Mesendoderm (in vitro differentiated cells): ENCODE results near the gene TMEM223.
"Not testable (repeated sequence)": the region's sequence is repeated elsewhere in the genome, so short reads cannot be mapped to it uniquely, and the experiment has no call there.

Experiments
- DNase-seq: peaks from one replicate; pipeline ENCODE4 v3.0.0; 2013
- H2AK5ac ChIP-seq: 2 replicates; pipeline ENCODE4 v1.6.1; 2013; ENCODE audit warnings: low read length, inconsistent platforms
- H2BK120ac ChIP-seq: 2 replicates; pipeline ENCODE4 v1.6.1; 2013; ENCODE audit warnings: low read depth, mild to moderate bottlenecking, low read length, moderate library complexity, mixed read lengths
- H2BK15ac ChIP-seq: replicated peaks from 2 replicates; pipeline ENCODE4 v1.6.1; 2013; ENCODE audit warnings: low read depth, mild to moderate bottlenecking, moderate library complexity
- H2BK5ac ChIP-seq: 2 replicates; pipeline ENCODE4 v1.6.1; 2013; ENCODE audit warnings: low read length, inconsistent platforms
- H3K18ac ChIP-seq: 2 replicates; pipeline ENCODE4 v1.6.1; 2013; ENCODE audit warnings: mild to moderate bottlenecking, low read length, mixed read lengths
- H3K23ac ChIP-seq: one replicate; pipeline ENCODE4 v1.6.1; 2013; ENCODE audit warnings: low read length
- H3K27ac ChIP-seq: 2 replicates; pipeline ENCODE4 v1.5.1; 2013; ENCODE audit warnings: low read depth, mild to moderate bottlenecking, inconsistent platforms, low read length, moderate library complexity
- H3K27me3 ChIP-seq: 2 replicates; pipeline ENCODE4 v1.6.1; 2013; ENCODE audit warnings: low read length, control low read depth, mild to moderate bottlenecking, inconsistent platforms; ENCODE audit not compliant: insufficient read depth, poor library complexity
- H3K36me3 ChIP-seq: 2 replicates; pipeline ENCODE4 v1.6.1; 2013; ENCODE audit warnings: low read length, inconsistent platforms; ENCODE audit not compliant: control insufficient read depth, insufficient read depth
- H3K4ac ChIP-seq: one replicate; pipeline ENCODE4 v1.6.1; 2013; ENCODE audit warnings: low read depth, mild to moderate bottlenecking, low read length, moderate library complexity
- H3K4me1 ChIP-seq: 2 replicates; pipeline ENCODE4 v1.6.1; 2013; ENCODE audit warnings: low read depth, low read length, inconsistent platforms; ENCODE audit not compliant: control insufficient read depth
- H3K4me2 ChIP-seq: 2 replicates; pipeline ENCODE4 v1.6.1; 2013; ENCODE audit warnings: low read length
- H3K4me3 ChIP-seq: 2 replicates; pipeline ENCODE4 v1.5.1; 2013; ENCODE audit warnings: mild to moderate bottlenecking, low read length
- H3K56ac ChIP-seq: one replicate; pipeline ENCODE4 v1.6.1; 2013; ENCODE audit warnings: low read length
- H3K79me1 ChIP-seq: 2 replicates; pipeline ENCODE4 v1.6.1; 2013; ENCODE audit warnings: low read length, inconsistent platforms
- H3K79me2 ChIP-seq: 2 replicates; pipeline ENCODE4 v1.6.1; 2013; ENCODE audit warnings: mild to moderate bottlenecking, low read length; ENCODE audit not compliant: control insufficient read depth, insufficient read depth
- H3K9ac ChIP-seq: 2 replicates; pipeline ENCODE4 v1.6.1; 2013; ENCODE audit warnings: low read length, inconsistent platforms
- H4K5ac ChIP-seq: one replicate; pipeline ENCODE4 v1.6.1; 2013; ENCODE audit warnings: low read length
- H4K8ac ChIP-seq: one replicate; pipeline ENCODE4 v1.6.1; 2013; ENCODE audit warnings: low read depth, mild to moderate bottlenecking, control low read depth, low read length, moderate library complexity
- WGBS: extraction: QIAGEN DNeasy Blood & Tissue Kit; methylation state at CpG from one replicate; pipeline ENCODE4 v1.1.7; 2013; ENCODE audit warnings: low lambda C conversion rate, missing lambda C conversion rate; ENCODE audit not compliant: insufficient coverage; ENCODE audit errors: extremely low coverage; 5-methylcytosine and 5-hydroxymethylcytosine counted together

The TMEM223 gene

DNA sequence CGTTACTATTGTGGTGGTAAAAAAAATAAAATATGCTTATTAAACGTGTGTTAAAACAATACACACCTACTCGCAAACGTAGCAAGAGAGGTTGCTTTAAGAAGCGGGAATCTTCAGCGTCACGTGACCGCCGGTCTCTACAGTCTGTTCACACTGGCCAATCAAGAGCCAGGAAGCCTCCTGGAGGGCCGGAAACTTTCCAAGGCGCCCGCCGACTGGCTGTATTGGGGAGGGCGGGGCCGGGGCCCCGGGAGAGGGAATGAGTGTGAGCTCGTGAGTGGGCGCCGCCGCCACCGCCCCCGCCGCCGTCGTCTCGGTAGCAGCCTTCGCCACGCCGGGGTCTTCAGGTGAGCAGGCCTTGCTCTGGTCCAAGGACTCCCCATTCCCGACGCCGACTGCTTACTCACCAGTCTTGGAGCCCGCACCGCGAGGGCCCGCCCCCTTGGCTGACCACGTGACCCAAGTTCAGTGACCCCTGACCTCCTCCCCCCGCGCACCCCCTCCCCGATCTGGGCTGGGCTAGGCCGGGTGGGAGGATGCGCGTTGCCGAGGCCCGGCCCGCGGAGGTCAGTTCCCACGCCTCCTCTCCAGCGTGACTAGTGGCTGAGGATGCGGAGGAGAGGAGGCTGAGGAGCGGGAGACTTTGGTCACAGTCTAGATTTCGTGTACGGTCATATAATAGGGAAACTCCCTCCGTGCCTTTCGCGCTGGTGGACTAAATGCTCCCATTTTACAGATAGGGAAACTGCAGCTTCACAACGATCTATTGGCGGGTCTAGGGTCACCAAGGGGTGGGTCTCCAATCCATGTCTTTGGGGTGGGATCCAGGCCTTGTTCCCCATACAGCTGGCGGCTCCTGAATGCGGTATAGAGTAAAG lies 20.4 kb downstream of the TMEM223 start, which contains the start of gene TAF6L:
Gene TAF6L, plus strand, starts transcription at position 253 of the 878 bp plus-strand sequence. CDS start 4,388 bp downstream, outside the sequence.
- Histone ChIP-seq H3K27ac (peak within 1 kb of the TSS; percentile 97), H3K4me3 (peak within 1 kb of the TSS; percentile 52), H3K79me1 (peaks cover 8% of the 10 kb centered on the region), H2BK15ac (no peak within 1 kb of the TSS), H3K4me2 (peak within 1 kb of the TSS; percentile 88), H2AK5ac (peak within 1 kb of the TSS; percentile 30), H3K27me3 (no peaks in the 10 kb centered on the region), H3K4ac (peak within 1 kb of the TSS; percentile 87), H3K79me2 (peaks cover 4% of the 10 kb centered on the region), H3K36me3 (peaks cover 4% of the 10 kb centered on the region), H4K5ac (peak within 1 kb of the TSS; percentile 84), H3K9ac (peak within 1 kb of the TSS; percentile 93), H2BK120ac (no peak within 1 kb of the TSS), H3K18ac (peak within 1 kb of the TSS; percentile 96), H3K23ac (no peak within 1 kb of the TSS), H4K8ac (peak within 1 kb of the TSS; percentile 43), H3K56ac (peak within 1 kb of the TSS; percentile 98), H3K4me1 (peaks cover 4% of the 10 kb centered on the region), H2BK5ac (peak within 1 kb of the TSS; percentile 85)
- no CpG with 5 or more reads among the region's 60 CpGs for WGBS
- peak; percentile 99 for DNase-seq

GRCh38 chr11:62770778-62771143 lies 21.0 kb downstream of the TMEM223 start:
- WGBS, result no CpG with 5 or more reads among the region's 18 CpGs
- Histone ChIP-seq H3K18ac (peak overlapping the region; percentile 0), H4K8ac (peak overlapping the region; percentile 43), H3K79me1 (peaks cover 8% of the 10 kb centered on the region), H3K79me2 (peaks cover 4% of the 10 kb centered on the region), H2BK15ac (no peak overlapping the region), H3K4me3 (peak overlapping the region; percentile 39), H4K5ac (peak overlapping the region; percentile 77), H3K4ac (no peak overlapping the region), H3K4me2 (peak overlapping the region; percentile 88), H3K27me3 (no peaks in the 10 kb centered on the region), H3K27ac (peak overlapping the region; percentile 68), H2BK5ac (peak overlapping the region; percentile 70), H2AK5ac (peak overlapping the region; percentile 30), H3K9ac (peak overlapping the region; percentile 90), H3K4me1 (peaks cover 4% of the 10 kb centered on the region), H3K23ac (no peak overlapping the region), H3K56ac (peak overlapping the region; percentile 96), H2BK120ac (no peak overlapping the region), H3K36me3 (peaks cover 5% of the 10 kb centered on the region)
- no peak for DNase-seq

DNA sequence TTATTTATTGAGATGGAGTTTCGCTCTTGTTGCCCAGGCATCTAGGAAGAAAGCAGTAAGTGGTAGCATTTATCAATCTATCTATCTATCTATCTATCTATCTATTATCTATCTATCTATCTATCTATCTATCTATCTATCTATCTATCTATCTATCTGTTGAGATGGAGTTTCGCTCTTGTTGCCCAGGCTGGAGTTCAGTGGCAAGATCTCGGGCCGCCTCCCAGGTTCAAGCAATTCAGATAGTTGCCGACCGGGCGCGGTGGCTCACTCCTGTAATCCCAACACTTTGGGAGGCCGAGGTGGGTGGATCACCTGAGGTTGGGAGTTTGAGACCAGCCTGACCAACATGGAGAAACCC lies 31.0 kb downstream of the TMEM223 start:
- WGBS, result no CpG with 5 or more reads among the region's 9 CpGs
- not testable (repeated sequence) for H2BK5ac ChIP-seq, H3K9ac ChIP-seq, H3K27ac ChIP-seq, H4K8ac ChIP-seq, H4K5ac ChIP-seq, H3K23ac ChIP-seq, H2BK15ac ChIP-seq, H2BK120ac ChIP-seq, H3K4ac ChIP-seq, H3K4me1 ChIP-seq, H3K4me3 ChIP-seq, H3K18ac ChIP-seq, H3K27me3 ChIP-seq, DNase-seq, H3K36me3 ChIP-seq, H2AK5ac ChIP-seq, H3K4me2 ChIP-seq, H3K79me1 ChIP-seq
- peak overlapping the region; percentile 49 for H3K56ac ChIP-seq
- H3K79me2 ChIP-seq, result peaks cover 13% of the 10 kb centered on the region

DNA sequence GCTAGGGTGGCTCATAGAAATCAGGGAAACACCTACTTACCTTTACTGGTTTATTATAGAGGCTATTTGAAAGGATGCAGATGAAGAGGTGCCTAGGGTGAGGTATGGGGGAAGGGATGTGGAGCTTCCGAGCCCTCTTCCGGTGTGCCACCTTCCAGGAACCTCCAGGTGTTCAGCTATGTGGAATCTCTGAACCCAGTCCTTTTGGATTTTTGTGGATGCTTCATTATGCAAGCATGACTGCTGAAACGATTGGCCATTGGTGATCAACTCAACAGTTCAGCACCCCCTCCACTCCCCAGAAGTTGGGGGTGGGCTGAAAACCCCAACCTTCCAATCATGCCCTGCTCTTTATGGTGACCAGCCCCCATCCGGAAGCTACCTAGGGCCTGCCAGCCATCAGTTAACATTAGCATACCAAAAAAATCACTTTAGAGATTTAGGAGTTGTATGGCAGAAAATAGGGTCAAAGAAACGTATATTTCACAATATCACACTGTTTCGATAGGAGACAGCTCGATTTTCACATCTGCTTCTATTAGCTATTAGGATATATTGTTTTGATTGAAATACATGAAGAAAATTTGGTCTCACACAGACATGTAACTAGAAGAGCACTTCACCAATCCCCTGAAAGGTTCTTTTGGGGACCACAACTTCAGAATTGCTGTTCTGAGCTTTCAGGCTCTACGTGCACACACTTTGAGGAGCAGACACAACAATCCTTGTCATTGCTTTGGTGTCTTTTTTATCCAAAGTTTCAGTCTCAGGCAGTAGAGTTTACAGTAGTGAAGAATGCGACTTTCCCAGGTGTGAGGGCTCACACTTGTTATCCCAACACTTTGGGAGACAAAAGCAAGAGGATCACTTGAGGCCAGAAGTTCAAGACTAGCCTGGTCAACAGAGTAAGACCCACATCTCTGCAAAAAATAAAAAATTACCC lies 33.7 kb downstream of the TMEM223 start:
- Histone ChIP-seq H2BK15ac (no peak overlapping the region), H3K79me2 (peaks cover 15% of the 10 kb centered on the region), H4K5ac (no peak overlapping the region), H2AK5ac (no peak overlapping the region), H3K4ac (peak overlapping the region; percentile 82), H3K4me2 (peak overlapping the region; percentile 6), H3K18ac (peak overlapping the region; percentile 1), H3K4me1 (peaks cover 5% of the 10 kb centered on the region), H3K56ac (peak overlapping the region; percentile 28), H3K79me1 (peaks cover 10% of the 10 kb centered on the region), H3K36me3 (no peaks in the 10 kb centered on the region), H2BK120ac (peak overlapping the region; percentile 10), H3K4me3 (no peak overlapping the region), H4K8ac (no peak overlapping the region), H3K9ac (peak overlapping the region; percentile 26), H3K27me3 (no peaks in the 10 kb centered on the region), H3K23ac (no peak overlapping the region), H3K27ac (peak overlapping the region; percentile 34), H2BK5ac (no peak overlapping the region)
- DNase-seq, result peak; percentile 72
- WGBS, result no CpG with 5 or more reads among the region's 9 CpGs

DNA sequence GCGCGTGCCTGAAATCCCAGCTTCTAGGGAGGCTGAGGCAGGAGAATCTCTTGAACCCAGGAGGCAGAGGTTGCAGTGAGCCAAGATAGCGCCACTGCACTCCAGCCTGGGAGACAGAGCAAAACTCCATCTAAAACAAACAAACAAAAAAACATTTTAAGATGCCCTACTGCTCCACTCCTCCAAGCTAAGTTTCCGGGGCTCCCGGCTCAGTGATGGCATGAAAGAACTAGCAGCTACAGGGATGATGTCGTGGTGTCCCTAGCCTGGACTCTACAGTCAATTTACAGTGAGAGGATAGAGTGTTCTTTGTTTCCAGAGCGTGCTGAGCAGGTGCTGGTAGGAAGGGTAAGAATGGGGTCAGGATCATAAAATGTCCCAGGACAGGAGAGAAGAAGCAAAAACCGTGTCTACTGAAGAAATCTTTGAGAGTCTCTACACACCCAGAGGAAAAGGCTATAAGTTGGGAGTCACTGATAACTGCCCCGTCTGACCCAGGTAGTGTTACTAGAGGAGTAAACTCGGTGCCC lies 36.7 kb downstream of the TMEM223 start:
- no peak overlapping the region for H3K9ac ChIP-seq
- no peak overlapping the region for H3K4me2 ChIP-seq
- H2BK5ac ChIP-seq, result no peak overlapping the region
- no peak overlapping the region for H3K27ac ChIP-seq
- H4K5ac ChIP-seq, result no peak overlapping the region
- DNase-seq, result no peak
- no peak overlapping the region for H3K18ac ChIP-seq
- H3K4ac ChIP-seq, result no peak overlapping the region
- no peak overlapping the region for H2BK120ac ChIP-seq
- H2BK15ac ChIP-seq, result no peak overlapping the region
- H3K79me1 ChIP-seq, result peaks cover 13% of the 10 kb centered on the region
- no peak overlapping the region for H4K8ac ChIP-seq
- no peak overlapping the region for H3K23ac ChIP-seq
- no peaks in the 10 kb centered on the region for H3K4me1 ChIP-seq
- no peaks in the 10 kb centered on the region for H3K27me3 ChIP-seq
- peaks cover 18% of the 10 kb centered on the region for H3K79me2 ChIP-seq
- peaks cover 6% of the 10 kb centered on the region for H3K36me3 ChIP-seq
- no peak overlapping the region for H3K56ac ChIP-seq
- no peak overlapping the region for H2AK5ac ChIP-seq
- H3K4me3 ChIP-seq, result no peak overlapping the region
- no CpG with 5 or more reads among the region's 10 CpGs for WGBS
